Measurements from ENCODE around the gene TEX2.
"Not testable (repeated sequence)": the region's sequence is repeated elsewhere in the genome, so short reads cannot be mapped to it uniquely, and the experiment has no call there.

TEX2 gene

DNA sequence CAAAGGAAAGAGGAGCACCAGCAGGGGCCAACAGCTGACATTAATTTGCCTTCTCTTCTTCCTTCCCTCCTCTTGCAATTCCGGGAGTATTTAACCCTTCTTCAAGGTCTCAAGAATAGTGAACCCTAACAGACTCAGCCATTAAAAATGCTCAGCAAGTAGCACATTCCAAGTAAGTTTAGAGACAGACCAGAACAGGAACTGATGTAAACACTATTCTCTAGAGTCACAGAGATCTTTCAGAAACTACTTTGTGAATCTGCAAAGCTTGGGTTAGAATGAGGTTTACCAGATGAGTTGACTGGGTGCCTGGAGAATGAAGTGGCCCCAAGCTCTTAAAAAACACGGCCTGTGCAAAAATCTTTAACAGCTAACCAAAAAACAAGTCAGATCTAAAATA lies 50.9 kb downstream of the TEX2 start:
- DNase-seq: no peak

GRCh38 chr17:64209983-64210382 lies 53.1 kb downstream of the TEX2 start:
- no peak for DNase-seq

- DNase-seq: no peak
Measured at GRCh38 chr17:64209356-64209941, 53.6 kb downstream of the TEX2 start.

DNA sequence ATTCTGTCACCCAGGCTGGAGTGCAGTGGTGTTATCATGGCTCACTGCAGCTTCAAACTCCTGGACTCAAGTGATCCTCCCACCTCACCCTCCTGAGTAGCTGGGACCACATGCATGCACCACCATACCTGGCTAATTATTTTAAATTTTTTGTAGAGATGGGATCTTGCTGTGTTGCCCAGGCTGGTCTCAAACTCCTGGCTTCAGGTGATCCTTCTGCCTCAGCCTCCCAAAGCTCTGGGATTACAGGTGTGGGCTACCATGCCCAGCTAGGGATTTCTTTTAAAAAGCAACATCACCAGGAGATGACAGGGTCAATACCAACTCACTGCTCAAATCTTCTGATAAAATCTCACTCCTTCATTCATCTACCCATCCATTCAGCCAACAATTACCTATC lies 54.4 kb downstream of the TEX2 start:
- not testable (repeated sequence) for DNase-seq

DNA sequence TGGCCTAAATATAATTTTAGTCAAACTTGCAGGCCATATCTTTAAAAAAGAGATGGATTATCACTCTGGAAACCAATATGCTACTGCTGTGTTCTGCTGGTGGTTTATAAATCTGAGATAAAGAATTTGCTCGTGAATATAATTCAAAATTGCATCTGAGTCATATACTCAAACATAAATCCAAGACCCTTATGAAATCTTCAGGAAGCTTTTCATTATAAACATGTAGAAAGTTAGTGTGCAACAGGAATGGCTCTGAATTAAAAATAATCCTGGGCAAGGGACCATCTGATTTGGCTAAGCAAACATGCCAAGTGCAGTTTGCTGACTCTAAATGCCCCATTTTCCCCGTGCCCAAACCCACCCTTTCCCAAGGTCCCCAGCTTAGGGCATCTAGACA lies 57.3 kb downstream of the TEX2 start:
- no peak for DNase-seq

DNA sequence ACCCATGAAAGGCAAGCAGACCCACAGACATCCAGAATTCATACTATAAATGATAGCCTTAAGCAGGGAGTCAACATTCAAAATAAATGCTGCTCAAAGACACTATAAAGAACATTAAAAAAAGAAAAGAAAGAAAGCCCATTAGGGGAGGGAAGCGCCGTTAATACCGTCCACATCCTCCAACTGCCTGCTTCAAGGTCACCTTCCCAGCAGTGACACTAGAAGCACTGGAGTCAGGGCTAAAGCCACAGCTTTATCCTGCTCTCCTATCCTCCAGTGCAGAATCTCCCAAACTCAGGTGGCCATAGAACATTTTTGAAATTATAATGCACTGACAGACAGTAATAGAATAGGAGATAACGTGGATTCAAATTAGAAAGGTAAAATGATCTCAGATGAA lies 59.4 kb downstream of the TEX2 start:
- DNase-seq: no peak

GRCh38 chr17:64202683-64203344 lies 60.2 kb downstream of the TEX2 start:
- DNase-seq: no peak

- DNase-seq: no peak
Measured at GRCh38 chr17:64200080-64201032, 62.7 kb downstream of the TEX2 start.

GRCh38 chr17:64198331-64199090 lies 64.5 kb downstream of the TEX2 start:
- DNase-seq: no peak

DNA sequence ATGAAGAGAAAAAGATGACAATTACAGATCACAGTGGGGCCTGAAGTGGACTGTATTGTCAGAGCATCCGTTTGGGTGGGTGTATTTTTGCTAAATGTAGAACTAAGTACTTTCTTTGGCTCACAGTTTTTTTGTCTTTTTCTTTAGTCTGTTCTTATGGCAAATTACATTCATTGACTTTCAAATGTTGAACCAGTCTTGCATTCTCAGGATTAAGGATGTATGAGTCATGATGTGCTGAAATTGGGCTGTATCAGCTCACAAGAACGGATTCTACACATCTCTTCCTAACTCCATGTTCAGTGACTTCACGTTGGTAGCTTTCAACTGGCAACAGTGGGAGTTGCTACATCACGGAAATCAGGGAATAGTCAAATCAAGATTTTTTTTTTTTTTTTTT lies 66.5 kb downstream of the TEX2 start:
- no peak for DNase-seq

- DNase-seq: no peak
Measured at GRCh38 chr17:64193561-64193960, 69.5 kb downstream of the TEX2 start.

DNA sequence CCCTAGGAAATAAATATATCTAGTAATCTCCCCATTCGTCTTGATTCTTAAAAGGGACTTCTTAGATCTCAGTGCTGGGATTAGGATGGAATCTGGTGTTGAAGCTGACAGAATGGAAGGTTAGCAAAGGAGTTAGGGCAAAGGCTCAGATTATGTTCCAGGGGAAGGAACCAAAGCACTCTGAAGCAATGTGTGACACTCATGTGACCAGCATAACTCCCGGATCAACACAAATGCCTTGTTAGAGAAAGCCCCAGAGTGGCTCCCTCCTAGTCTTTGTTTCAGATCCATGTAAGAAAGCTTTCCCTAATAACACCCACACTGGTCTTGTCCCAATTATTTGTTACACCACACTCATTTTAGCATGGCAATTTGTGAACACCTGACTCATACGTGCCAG lies 70.5 kb downstream of the TEX2 start:
- DNase-seq: no peak

DNA sequence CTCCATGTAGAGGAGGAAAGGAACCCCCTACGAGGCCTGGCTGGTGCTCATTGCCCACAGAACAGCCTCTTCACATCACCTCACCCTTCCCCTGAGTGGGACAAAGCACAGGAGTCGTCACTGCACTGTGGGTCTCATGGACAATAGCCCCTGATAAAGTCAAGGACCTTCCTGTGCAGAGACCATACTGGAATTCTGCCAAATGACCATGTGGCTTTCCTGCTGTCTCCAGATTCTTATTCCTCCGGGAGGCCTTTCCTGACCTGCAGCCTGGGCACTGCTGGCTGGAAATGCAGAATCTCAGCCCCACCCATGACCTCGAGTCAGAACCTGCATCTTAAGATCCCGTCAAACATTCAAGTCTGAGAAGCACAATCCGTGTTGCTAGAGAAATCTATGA lies 72.6 kb downstream of the TEX2 start:
- DNase-seq: no peak

- no peak for DNase-seq
Measured at GRCh38 chr17:64188088-64188487, 75.0 kb downstream of the TEX2 start.

- no peak for DNase-seq
Measured at GRCh38 chr17:64187093-64187895, 75.8 kb downstream of the TEX2 start.

DNA sequence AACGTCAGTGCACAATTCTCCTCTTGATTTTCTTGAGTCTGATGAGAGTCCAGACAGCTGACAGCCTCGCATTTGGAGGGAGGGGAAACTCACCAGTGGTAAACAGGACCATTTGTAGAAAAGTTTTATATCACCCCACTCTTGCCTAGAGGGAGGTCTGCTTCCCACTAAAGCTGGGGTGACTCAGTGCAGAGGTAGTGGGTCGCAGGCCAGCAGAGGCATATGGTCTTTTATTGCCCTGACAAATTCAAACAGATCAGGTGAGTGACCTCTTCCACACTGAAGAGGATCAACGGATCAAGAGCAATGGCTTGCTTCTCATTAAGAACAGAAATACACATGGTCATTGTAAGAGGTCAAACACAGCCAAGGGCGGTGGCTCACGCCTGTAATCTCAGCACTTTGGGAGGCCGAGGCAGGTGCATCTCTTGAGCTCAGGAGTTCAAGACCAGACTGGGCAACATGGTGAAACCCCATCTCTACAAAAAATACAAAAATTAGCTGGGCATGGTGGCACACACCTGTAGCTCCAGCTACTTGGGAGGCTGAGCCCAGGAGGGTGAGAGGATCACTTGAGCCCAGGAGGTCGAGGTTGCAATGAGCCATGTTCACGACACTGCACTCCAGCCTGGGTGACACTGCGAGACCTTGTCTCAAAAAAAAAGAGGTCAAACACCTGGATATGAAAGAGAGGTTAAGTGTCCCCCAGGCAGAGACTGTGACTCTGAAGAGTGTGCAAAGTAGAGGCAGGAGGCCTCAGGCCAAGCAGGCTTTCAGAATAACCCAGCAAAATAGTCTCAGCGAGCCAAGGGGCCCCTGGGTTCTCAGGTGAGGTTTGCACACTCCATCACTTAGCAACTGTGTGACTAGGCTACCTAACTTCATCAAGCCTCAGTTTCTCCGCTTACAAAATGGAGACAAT lies 76.6 kb downstream of the TEX2 start:
- DNase-seq: no peak

GRCh38 chr17:64185557-64185956 lies 77.5 kb downstream of the TEX2 start:
- DNase-seq: not testable (repeated sequence)

- DNase-seq: no peak
Measured at GRCh38 chr17:64185101-64185500, 78.0 kb downstream of the TEX2 start.

DNA sequence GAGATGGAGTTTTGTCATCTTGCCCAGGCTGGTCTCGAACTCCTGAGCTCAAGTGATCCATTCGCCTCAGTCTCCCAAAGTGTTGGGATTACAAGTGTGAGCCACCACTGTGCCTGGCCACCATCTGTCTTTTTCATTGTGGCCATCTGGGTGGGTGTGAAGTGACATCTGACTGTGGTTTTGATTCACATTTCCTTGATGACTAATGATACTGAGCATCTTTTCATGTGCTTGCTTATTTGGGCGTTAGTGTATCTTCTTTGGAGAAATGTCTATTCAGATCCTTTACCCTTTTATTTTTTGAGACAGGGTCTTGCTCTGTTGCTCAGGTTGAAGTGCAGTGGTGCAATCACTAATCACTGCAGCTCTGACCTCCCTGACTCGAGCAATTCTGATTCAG lies 79.2 kb downstream of the TEX2 start:
- no peak for DNase-seq

DNA sequence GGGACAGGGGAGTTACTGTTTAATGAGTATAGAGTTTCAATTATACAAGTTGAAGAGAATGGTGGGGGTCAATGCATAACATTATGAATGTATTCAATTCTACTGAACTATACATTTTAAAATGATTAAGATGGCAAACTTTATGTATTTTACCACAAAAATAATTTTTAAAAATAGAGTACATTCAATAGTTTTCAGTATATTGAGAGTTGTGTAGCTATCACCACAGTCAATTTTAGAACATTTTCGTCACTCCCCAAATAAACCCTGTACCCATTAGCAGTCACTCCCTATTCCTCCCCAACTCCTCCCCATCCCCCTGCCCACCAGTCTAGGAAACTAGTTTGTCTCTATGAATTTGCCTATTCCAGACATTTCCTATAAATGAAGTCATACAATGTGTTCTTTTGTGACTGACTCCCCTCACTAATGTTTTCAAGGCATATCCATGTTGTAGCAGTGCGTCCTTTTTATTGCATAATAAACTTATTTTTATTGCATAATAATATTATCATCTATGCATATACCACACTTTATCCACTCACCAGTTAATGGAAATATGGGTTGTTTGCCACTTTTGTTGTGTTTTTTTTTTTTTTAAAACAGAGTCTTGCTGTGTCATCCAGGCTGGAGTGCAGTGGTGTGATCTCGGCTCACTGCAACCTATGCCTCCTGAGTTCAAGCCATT lies 80.6 kb downstream of the TEX2 start:
- no peak for DNase-seq

All from NCI-H748 treated with DMSO at 0.1 percent for 48 hours (cell line).